Globus pallidus (tissue), 1 donor: Measurements from ENCODE around the gene WRAP73.

ENCODE experiments used
- DNase-seq: peaks from one replicate; pipeline ENCODE4 v3.0.0-alpha.2; 2015; ENCODE audit warnings: low spot score

The WRAP73 gene

DNA sequence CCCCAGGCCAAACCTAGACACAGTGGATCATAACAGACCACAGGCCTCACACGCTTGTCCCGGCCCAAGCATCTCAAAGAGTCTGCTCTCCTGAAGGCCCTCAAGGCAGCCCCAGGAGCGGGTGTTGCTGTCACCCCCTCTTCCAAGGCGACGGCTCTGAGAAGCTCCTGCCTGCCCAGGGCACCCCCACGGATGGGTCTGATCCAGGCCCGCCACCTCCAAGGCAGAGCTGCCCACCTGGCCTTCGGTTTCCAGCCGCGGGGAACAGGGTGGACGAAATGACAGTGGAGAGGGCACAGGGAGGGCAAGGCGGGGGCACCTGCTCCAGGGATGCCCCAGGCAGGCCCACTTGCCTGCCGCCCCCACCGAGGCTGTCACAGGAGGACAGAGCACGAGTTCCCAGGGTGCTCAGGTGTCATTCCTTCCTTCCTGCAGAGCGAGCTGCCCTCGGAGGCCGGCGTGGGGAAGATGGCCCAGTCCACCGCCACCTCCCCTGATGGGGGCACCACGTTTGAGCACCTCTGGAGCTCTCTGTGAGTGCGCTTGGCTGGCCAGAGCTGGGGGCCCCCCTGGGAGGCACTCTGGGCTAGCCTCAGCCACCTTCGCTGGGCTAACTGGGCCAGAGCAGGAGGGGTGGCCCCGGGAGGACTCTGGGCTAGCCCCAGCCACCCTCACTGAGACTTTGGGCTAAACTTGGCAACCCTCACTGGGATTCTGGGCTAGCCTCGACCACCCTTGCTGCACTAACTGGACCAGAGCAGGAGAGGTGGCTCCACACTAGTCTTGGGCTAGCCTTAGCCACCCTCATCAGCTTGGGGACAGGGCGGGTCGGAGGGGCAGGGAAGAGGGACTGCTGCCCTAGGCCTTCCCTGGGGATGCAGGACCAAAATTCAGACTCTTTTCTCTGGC, 32.2 kb upstream of the WRAP73 start:
- DNase-seq = no peak

DNA sequence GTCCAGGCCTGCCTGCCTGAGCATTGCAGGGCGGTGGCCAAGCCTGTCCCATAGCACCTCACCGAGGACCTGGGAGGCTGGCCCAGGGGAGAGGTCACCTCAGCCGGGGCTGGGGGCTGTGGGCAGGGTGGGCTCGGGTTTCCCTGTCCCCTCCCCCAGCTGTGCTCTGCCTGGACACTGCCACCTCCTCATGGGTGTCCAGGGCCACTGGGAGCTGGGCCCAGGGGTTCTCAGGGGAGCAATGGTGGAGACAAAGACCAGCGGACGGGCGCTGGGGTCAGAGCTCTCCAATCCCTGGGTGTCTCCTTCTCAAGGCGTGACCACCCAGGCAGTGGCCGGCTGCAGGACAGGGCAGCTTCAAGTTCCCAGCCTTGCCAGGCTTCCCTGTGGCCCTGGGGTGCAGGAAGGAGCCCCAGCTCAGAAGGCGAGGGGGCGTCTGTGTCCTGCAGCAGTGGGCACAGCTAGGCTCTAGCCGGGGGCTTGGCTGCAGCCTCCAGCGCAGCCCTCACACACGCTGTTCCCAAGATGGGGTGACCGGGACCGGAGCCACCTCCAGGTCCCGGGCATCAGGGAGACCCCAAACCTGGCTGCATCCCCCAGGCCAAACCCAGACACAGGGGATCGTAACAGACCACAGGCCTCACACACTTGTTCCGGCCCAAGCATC, 31.5 kb upstream of the WRAP73 start:
- DNase-seq = no peak

- DNase-seq = no peak
Observed at GRCh38 chr1:3680488-3681230, 30.8 kb upstream of the WRAP73 start.

GRCh38 chr1:3679799-3680453, 30.0 kb upstream of the WRAP73 start:
- DNase-seq = no peak

- DNase-seq = no peak
Observed at GRCh38 chr1:3679098-3679555, 29.2 kb upstream of the WRAP73 start.

DNA sequence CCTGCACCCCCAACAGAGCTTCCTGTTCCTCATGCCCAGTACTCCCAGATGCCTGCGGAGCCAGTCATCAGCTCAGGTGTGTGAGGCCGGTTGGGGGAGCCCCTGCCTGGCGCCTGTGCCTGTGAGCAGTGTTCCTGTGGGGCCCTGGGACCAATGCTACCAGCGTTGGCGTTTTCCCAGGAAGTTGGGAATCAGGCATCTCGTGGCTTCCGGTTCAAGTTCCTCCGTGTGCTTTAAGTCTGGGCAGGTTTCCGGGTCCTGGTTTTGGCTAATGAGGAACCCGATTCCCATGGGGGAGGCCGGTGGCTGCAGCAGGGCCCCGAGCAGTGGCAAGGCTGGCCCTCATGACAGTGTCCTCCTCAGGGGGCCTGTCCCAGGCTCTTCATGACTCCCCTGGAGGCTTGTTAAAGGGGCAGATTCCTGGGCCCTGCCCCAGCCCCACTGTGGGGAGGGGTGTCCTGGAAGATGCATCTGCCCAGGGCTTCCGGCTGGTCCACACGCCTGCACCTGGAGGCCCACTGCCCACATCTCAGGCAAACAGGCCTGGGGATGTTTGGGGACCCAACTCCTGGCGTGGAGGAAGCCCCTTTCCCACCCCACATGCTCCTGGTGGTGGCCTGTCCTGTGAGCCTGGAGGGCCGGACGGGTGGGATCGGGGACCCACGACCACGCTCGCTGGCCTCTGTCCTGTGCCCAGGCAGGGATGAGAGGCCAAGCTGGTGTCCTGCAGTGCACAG, 28.6 kb upstream of the WRAP73 start:
- DNase-seq = no peak

- no peak for DNase-seq
Observed at GRCh38 chr1:3677484-3677883, 27.6 kb upstream of the WRAP73 start.

DNA sequence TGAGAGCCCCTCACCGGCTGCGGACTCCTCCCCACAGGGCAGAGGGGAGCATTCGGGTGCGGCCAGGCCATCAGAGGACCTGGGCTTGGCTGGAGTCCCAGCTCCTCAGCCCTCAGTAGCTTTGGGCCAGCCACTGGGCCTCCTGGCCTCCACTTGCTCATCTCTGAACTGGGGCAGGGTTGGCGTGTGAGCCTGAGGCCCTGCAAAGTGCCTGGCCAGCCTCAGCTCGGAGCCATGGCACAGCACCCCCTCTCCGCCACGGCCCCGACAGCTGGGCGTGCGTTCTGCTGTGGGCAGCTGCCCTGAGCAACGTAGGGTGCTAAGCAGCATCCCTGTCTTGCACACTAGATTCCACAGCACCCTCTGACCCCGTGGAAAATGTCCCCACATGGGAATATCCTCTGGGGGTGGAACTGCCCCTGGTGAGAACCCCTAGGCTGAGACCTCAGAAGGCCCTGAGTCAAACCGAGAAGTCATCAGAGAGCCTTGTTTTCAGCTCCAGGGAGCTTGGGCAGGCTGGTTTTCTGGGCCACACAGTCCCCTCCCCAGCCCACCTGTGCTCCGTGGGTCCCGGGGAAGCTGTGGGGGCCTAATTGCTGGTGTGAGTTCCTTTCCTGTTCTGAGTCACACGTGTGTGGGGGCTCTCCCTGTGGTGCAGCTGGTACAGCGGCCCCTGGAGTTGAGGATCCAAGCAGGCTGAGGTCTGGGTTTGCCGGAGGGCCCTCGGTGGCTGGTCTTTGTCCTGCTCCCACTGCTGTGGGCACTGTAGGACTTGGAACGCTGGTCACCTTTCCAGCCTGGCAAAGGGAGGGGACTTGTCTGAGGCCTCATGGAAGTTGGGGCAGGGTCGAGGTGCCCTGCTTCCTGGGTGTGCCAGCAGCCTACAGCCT, 26.9 kb upstream of the WRAP73 start:
- DNase-seq = no peak

DNA sequence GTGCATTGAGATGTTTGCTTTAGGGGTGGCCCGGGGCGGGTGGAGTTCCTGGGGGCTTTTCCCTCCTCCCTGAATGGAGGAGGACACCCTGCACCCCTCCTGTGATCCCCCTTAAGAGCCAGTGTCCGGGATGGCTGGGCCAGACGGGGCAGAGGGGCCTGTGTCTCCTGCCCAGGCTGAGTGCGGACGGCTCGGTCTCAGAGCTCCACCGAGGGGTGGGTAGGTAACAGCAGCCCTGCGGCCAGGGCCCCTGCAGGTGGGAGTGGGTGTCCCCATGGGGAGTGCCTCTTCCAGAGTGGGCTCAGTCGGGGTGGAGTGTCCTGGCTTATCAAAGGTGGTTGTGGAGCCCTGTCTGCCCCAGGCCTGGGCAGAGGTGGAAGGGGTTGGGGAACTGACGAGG, 25.5 kb upstream of the WRAP73 start:
- DNase-seq = no peak

- no peak for DNase-seq
Observed at GRCh38 chr1:3674100-3675094, 24.5 kb upstream of the WRAP73 start.

DNA sequence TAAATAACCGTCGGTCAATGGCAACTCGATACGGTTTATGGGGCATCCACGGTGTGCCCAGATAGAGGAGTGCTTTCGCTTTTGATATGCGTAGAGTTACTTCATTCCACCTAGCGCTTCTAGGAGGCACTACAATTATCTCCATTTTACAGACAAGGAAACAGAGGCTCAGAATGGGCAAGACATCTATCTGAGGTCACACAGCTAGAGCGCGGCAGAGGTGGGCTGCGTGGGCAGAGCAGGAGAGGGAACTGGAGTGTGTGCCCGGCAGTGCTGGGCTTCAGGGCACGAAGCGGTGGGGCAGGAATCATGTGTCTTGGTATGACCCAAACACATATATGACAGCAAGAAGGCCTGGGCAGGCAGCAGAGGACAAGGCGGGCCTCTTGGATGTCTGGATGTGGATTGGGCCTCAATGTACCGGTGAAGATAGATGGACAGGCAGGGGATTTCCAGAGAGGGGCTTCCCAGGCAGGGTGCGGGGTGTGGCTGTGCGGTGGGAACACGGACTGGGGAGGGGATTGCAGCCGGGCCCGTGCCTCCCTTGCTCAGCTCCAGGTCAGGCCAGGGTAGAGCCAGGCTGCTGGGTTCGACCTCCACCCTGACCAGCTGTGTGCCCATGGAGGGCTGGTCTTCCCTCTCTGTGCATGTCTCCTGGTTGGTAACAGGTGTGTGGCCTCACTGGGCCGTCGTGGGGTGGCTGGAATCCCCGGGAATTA, 23.6 kb upstream of the WRAP73 start:
- no peak for DNase-seq

GRCh38 chr1:3672971-3673361, 23.1 kb upstream of the WRAP73 start:
- DNase-seq = no peak

DNA sequence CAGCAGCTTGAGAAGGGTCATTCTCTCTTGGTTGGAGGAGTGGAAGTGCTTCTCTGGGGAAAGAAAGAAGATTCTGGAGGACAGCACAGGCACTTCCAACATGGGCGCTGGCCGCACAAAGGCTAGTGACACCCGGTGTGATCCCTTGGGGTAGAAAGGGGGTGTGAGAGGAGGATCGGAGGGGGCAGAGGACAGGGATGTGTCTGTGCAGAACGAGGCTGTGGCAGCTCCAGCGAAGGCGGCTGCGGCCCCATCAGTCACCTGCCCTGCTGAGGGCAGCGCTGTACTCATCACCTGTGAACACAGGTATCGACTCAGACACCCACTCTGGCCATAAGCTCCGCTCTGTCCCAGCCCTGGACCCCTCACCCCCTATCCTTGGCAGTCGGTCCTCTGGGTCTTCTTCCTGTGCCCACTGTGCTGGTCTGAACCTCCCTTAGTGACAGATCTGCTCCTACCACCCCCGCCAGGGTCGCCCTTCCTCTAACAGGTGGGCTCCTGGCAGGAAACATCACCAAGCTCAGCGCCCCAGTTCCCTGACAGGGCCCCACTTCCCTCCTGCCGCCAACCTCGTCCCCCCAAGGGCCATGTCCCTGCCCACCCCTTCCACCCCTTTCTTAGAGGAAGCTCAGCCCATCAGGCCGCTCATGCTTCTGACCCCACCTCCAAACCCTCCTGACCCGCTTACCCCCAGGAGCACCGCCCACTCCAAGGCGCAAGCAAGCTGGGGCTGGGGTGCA, 22.5 kb upstream of the WRAP73 start:
- no peak for DNase-seq

- no peak for DNase-seq
Observed at GRCh38 chr1:3671371-3672180, 21.7 kb upstream of the WRAP73 start.

- DNase-seq = no peak
Observed at GRCh38 chr1:3670823-3671265, 20.9 kb upstream of the WRAP73 start.

GRCh38 chr1:3669971-3670431, 20.1 kb upstream of the WRAP73 start:
- no peak for DNase-seq

DNA sequence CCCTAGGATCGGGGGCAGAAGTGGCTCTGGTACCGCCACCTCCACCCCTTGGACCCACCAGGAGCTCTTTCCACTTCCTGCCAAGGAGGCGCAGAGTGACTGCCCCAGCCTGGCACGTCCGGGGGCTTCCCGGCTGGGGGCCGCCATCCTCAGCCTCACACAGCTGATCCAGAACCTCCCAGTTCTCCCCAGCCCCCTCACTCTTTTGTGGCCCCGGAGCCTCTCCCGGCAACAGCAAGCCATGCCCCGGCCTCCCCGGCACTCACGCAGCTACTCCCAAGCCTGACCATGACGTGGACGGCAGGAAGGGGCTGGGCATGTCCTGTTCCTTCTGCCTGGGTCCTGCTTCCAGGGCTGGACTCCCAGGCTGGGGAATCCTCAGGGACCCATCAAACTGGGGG, 19.5 kb upstream of the WRAP73 start:
- no peak for DNase-seq
